Measurements from ENCODE around the gene SP110.

GRCh38 chr2:230128623-230129342 lies 91.0 kb downstream of the SP110 start:
- TF ChIP-seq CTCF (IDR thresholded peaks at IDR 0.05) (no peak), POLR2A (IDR thresholded peaks at IDR 0.05) (no peak), POLR2AphosphoS5 (IDR thresholded peaks at IDR 0.05; ENCODE audit: insufficient read depth in 1 of 2, low read depth in 1 of 2) (peak in 1 of 2 donors; percentile 9)
